ENCODE data around the gene XPNPEP3.
A peak's percentile ranks its signal among the peaks of the same experiment; 100 is the strongest.

The XPNPEP3 gene

DNA sequence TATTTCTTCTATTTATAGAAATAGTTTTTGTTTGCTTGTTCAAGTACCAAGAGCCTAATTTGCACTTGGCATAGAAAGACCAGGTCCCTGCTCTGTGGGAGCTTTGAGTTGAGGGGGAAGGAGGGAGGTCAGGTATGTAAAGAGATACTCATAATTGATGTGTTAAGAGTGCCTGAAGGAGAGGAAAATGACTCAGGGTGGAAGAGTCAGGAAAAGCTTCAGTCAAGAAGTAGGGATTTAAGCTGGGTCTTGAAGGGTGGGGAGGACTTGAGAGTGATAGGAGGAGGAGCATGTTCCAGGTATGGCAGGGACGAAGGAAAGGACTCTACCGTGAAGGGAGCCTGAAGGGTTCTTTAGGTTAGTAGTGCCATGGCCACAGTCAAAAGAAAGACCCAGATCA is 103.2 kb downstream of the XPNPEP3 start (continued):
- TF ChIP-seq, protein P1, sequence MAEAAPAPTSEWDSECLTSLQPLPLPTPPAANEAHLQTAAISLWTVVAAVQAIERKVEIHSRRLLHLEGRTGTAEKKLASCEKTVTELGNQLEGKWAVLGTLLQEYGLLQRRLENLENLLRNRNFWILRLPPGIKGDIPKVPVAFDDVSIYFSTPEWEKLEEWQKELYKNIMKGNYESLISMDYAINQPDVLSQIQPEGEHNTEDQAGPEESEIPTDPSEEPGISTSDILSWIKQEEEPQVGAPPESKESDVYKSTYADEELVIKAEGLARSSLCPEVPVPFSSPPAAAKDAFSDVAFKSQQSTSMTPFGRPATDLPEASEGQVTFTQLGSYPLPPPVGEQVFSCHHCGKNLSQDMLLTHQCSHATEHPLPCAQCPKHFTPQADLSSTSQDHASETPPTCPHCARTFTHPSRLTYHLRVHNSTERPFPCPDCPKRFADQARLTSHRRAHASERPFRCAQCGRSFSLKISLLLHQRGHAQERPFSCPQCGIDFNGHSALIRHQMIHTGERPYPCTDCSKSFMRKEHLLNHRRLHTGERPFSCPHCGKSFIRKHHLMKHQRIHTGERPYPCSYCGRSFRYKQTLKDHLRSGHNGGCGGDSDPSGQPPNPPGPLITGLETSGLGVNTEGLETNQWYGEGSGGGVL (tag by site-specific recombination; IDR thresholded peaks at IDR 0.05) = peak; percentile 38; the same call in 1 of the 2 replicates
- 0 out of 2 replicates have a peak, but pooled peaks have one; percentile 33 for TF ChIP-seq SP7 (tag by site-specific recombination; IDR thresholded peaks at IDR 0.05)

DNA sequence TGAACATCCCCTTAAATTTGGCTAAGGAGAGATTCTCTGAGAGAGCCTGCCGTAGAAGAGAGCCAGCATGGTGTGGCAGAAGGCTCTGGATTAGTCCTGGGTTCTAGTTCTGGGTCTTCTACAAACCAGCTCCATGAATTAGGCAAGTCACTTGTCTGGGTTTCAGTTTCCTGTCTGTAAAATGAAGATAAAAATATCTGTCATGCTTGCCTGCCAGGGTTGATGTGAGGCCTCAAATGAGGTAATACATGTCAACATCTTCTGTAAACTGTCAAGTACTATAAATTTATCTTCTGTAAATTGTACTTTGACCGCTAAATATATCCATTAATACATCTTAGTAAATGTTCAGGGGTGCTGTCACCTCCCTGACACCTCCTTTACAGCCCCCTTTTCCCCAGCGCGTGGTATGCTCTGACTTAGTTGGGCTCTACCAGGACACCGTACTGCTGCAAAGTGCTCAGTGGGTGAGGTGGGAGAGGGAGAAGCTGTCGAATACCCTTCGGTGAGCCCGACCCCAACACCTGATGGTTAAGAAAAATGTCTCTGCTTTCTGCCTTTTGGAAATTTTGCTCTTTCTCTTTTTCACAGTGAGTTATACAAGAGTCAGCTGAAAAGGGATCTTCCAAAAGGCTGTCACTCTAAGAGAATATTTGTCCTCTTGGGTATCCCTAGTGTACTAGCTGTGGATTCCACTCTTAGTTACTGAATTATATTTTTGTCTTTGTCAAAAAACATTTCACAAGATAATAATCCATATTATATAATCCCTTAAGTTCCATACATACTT is 109.2 kb downstream of the XPNPEP3 start:
- Histone ChIP-seq H3K4me1 (ENCODE audit: control insufficient read depth, insufficient read depth, low read length) (no peaks in the 10 kb centered on the region), H3K27ac (ENCODE audit: extremely low read depth, low read depth, low read length) (no peak overlapping the region), H3K4me3 (ENCODE audit: low read depth, low read length) (no peak overlapping the region), H3K9me3 (ENCODE audit: control insufficient read depth, insufficient read depth, low read depth, low read length) (no peaks in the 10 kb centered on the region), H3K36me3 (ENCODE audit: control insufficient read depth in 2 of 2, insufficient read depth in 1 of 2, low read length in 2 of 2) (peaks cover 73 to 82% of the 10 kb centered on the region in 2 experiments)
- CTCF ChIA-PET = interaction anchor here (0.8 kb wide), 1 partner anchor 44 kb away, joined by 3 read pairs; no protein-coding TSS in a partner anchor
- TF ChIP-seq ZNF560 (tag by site-specific recombination; IDR thresholded peaks at IDR 0.05; ENCODE audit: borderline replicate concordance) = no peak
- TF ChIP-seq, protein P2, sequence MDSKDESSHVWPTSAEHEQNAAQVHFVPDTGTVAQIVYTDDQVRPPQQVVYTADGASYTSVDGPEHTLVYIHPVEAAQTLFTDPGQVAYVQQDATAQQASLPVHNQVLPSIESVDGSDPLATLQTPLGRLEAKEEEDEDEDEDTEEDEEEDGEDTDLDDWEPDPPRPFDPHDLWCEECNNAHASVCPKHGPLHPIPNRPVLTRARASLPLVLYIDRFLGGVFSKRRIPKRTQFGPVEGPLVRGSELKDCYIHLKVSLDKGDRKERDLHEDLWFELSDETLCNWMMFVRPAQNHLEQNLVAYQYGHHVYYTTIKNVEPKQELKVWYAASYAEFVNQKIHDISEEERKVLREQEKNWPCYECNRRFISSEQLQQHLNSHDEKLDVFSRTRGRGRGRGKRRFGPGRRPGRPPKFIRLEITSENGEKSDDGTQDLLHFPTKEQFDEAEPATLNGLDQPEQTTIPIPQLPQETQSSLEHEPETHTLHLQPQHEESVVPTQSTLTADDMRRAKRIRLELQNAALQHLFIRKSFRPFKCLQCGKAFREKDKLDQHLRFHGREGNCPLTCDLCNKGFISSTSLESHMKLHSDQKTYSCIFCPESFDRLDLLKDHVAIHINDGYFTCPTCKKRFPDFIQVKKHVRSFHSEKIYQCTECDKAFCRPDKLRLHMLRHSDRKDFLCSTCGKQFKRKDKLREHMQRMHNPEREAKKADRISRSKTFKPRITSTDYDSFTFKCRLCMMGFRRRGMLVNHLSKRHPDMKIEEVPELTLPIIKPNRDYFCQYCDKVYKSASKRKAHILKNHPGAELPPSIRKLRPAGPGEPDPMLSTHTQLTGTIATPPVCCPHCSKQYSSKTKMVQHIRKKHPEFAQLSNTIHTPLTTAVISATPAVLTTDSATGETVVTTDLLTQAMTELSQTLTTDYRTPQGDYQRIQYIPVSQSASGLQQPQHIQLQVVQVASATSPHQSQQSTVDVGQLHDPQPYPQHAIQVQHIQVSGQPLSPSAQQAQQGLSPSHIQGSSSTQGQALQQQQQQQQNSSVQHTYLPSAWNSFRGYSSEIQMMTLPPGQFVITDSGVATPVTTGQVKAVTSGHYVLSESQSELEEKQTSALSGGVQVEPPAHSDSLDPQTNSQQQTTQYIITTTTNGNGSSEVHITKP (tag by site-specific recombination; IDR thresholded peaks at IDR 0.05) = 0 out of 2 replicates have a peak, but pooled peaks have one; percentile 28
- POLR2A ChIA-PET = interaction anchor here (0.5 to 2.5 kb wide), 6 partner anchors 8 to 210 kb away, joined by 3 to 8 read pairs (median 6); partner anchors contain the start of gene RBX1

DNA sequence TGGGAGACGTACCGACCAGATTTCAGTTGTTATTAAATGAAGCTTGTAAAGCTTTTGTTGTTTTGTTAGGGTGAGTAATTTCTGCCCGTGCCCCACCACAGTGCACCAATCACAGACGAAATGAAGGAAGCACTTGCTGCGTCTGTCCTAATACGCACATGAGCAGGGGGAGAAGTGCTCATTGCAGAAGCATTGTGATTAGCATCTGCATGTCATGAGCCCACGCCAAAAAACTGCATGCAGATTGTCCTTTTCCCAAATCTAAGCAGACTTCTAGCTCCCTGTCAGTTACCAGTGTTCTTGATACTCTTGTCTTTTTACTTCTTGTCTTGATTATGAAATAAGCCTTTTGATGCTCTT is 109.8 kb downstream of the XPNPEP3 start:
- Histone ChIP-seq H3K9me3 (ENCODE audit: control insufficient read depth, insufficient read depth, low read depth, low read length) (no peaks in the 10 kb centered on the region), H3K27ac (ENCODE audit: extremely low read depth, low read depth, low read length) (no peak overlapping the region), H3K4me3 (ENCODE audit: low read depth, low read length) (no peak overlapping the region), H3K4me1 (ENCODE audit: control insufficient read depth, insufficient read depth, low read length) (no peaks in the 10 kb centered on the region), H3K36me3 (ENCODE audit: control insufficient read depth in 2 of 2, insufficient read depth in 1 of 2, low read length in 2 of 2) (peaks cover 67 to 79% of the 10 kb centered on the region in 2 experiments)
- CTCF ChIA-PET = interaction anchor here (0.8 kb wide), 1 partner anchor 44 kb away, joined by 3 read pairs; no protein-coding TSS in a partner anchor
- POLR2A ChIA-PET = interaction anchor here (0.6 to 2.5 kb wide), 5 partner anchors 9 to 130 kb away, joined by 3 to 8 read pairs (median 6); partner anchors contain the start of gene RBX1
- TF ChIP-seq, protein P3, sequence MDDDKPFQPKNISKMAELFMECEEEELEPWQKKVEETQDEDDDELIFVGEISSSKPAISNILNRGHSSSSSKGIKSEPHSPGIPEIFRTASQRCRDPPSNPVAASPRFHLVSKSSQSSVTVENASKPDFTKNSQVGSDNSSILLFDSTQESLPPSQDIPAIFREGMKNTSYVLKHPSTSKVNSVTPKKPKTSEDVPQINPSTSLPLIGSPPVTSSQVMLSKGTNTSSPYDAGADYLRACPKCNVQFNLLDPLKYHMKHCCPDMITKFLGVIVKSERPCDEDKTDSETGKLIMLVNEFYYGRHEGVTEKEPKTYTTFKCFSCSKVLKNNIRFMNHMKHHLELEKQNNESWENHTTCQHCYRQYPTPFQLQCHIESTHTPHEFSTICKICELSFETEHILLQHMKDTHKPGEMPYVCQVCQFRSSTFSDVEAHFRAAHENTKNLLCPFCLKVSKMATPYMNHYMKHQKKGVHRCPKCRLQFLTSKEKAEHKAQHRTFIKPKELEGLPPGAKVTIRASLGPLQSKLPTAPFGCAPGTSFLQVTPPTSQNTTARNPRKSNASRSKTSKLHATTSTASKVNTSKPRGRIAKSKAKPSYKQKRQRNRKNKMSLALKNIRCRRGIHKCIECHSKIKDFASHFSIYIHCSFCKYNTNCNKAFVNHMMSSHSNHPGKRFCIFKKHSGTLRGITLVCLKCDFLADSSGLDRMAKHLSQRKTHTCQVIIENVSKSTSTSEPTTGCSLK (tag by site-specific recombination; IDR thresholded peaks at IDR 0.05) = no peak
- TF ChIP-seq KLF7 (tag by site-specific recombination; IDR thresholded peaks at IDR 0.05; ENCODE audit: borderline replicate concordance) (no peak), GLIS1 (tag by site-specific recombination; IDR thresholded peaks at IDR 0.05) (no peak), ZNF626 (tag by site-specific recombination; IDR thresholded peaks at IDR 0.05) (no peak), ZNF621 (tag by site-specific recombination; IDR thresholded peaks at IDR 0.05) (no peak), ZNF501 (tag by site-specific recombination; IDR thresholded peaks at IDR 0.05) (no peak), ZBTB48 (tag by site-specific recombination; IDR thresholded peaks at IDR 0.05) (no peak), ZBTB21 (tag by site-specific recombination; IDR thresholded peaks at IDR 0.05) (no peak), ZNF530 (tag by site-specific recombination; IDR thresholded peaks at IDR 0.05; ENCODE audit: low read depth) (no peak), OVOL3 (tag by site-specific recombination; IDR thresholded peaks at IDR 0.05) (no peak)
- TF ChIP-seq, protein P4, sequence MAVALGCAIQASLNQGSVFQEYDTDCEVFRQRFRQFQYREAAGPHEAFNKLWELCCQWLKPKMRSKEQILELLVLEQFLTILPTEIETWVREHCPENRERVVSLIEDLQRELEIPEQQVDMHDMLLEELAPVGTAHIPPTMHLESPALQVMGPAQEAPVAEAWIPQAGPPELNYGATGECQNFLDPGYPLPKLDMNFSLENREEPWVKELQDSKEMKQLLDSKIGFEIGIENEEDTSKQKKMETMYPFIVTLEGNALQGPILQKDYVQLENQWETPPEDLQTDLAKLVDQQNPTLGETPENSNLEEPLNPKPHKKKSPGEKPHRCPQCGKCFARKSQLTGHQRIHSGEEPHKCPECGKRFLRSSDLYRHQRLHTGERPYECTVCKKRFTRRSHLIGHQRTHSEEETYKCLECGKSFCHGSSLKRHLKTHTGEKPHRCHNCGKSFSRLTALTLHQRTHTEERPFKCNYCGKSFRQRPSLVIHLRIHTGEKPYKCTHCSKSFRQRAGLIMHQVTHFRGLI (tag by site-specific recombination; IDR thresholded peaks at IDR 0.05) = no peak
